Stimulated activated CD4-positive, alpha-beta T cell treated with anti-CD3 and anti-CD28 coated beads, Interleukin-4, amount 100 ng/mL, for 24 hours (primary cell): ENCODE results near the gene VWA7.

Experiments
- DNase-seq: peaks from one replicate; pipeline ENCODE4 v3.0.0-alpha.2; 2020

Gene VWA7

DNA sequence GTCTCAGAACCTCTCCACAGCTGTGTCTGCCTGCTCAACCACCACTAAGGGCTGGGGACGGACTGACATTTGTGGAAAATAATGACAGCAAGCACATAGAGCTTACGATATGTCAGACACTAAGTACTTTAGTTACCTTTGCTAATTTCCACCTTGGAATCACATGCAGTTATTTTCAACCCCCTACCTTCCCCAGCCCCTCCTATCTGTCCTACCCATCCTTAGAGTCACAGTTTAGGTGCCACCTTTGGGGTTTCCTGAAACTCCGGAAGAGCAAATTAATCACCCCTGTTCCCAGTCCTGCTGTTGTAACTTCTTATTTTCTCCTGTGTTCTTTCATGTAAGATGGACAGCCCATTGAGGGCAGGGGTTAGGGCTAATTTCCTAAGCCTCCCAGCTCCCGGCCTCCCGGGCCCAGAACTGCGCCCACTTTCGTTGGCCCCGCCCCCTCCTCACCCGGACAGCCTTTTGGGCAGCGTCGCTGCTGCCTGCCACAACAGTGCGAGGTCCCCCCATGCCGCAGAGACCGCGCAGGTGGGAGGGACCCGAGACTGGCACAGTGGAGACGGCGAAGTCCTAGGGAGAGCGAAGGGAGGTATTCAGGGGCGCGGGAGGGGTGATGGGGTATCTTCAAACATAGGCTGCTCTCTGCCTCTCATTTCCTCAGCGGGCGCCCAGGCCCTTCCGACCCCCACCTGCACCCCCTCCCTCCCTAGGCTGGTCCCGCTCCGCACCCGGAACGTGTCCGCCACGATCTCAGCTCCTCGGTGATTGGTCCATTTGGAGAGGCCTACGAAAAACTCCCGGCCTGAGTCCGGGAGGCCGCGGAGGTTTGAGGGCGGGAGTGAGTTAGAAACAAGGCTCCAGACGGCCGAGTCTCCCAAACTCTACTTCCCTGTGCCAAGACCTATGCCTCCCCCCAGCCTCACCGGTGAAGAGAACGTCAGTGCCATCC lies 49.1 kb downstream of the VWA7 start:
- no peak for DNase-seq

GRCh38 chr6:31727034-31727716 lies 50.0 kb downstream of the VWA7 start:
- no peak for DNase-seq

- no peak for DNase-seq
These were observed 51.4 kb downstream of the VWA7 start for GRCh38 chr6:31725502-31726350.

DNA sequence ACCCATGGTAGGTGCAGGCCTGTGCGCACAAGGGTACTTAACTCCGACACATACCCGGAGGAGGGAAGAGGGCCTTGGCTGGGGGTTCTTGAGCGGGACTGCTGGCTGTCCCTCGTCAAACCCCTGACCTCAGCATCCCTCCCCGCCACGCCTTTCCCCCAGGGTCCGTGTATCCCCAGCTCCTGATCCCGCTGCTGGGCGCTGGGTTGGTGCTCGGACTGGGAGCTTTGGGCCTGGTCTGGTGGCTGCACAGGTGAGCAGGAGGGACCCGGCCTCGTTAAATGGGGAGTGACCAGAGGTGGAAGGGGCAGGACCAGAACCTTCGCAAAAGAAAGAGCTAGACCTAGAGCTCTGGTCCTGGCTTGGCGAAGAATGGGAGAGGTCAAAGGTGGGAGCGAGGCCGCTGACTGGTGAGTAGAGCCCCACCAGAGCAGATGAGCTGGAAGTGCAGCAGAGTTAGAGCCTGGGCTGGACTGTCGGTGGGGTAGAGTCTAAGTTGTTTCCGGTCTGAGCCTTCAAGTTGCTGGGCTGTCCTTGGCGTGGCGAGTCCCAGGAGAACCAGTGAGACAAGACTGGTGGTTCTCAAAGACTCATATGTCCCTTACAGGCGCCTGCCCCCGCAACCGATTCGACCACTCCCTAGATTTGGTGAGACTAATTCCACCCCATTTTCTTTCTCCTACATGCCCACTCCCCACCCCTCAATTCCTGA lies 53.0 kb downstream of the VWA7 start:
- DNase-seq = no peak

DNA sequence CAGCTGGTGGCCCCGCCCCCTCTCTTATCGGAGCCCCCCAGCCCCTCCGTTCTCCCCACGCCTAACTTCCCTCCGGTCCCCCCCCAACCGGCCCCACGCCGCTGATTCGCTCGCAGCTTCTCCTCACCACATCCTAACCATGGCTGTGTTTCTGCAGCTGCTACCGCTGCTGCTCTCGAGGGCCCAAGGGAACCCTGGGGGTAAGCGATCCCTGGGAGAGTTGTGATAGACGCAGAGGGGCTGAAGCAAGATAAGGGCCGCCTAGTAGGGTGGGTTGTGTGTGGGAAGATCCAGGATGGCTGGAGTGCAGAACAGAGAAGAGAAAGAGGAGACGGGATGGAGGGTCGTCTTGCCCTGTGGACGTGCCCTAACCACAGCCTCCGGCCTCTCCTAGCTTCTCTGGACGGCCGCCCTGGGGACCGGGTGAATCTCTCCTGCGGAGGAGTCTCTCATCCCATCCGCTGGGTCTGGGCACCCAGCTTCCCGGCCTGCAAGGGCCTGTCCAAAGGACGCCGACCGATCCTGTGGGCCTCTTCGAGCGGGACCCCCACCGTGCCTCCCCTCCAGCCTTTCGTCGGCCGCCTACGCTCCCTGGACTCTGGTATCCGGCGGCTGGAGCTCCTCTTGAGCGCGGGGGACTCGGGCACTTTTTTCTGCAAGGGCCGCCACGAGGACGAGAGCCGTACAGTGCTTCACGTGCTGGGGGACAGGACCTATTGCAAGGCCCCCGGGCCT lies 53.7 kb downstream of the VWA7 start, which contains the start of gene MPIG6B:
Gene MPIG6B (plus strand): TSS at position 129 of the 735 bp plus-strand sequence. CDS start 11 bp downstream, at position 140.
- no peak for DNase-seq

DNA sequence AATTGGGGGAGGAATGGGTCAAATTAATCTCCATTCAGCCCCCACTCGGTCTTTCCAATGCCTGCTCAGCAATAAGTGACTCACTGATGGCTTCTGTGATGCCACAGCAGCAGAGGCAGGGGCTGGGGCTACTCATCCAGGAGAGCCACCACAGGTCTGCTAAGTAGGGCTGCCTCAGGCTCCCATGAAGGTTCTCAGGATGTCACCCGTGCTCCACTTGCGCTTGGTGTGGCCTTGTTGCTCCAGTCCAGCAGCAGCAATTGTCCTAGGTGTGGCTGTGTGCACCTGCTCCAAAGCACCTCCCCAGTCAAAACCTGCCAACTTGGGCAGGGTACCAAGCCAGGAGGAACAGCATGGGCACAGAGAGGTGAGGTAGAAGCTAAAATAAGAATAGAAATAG lies 55.0 kb downstream of the VWA7 start:
- DNase-seq = no peak

DNA sequence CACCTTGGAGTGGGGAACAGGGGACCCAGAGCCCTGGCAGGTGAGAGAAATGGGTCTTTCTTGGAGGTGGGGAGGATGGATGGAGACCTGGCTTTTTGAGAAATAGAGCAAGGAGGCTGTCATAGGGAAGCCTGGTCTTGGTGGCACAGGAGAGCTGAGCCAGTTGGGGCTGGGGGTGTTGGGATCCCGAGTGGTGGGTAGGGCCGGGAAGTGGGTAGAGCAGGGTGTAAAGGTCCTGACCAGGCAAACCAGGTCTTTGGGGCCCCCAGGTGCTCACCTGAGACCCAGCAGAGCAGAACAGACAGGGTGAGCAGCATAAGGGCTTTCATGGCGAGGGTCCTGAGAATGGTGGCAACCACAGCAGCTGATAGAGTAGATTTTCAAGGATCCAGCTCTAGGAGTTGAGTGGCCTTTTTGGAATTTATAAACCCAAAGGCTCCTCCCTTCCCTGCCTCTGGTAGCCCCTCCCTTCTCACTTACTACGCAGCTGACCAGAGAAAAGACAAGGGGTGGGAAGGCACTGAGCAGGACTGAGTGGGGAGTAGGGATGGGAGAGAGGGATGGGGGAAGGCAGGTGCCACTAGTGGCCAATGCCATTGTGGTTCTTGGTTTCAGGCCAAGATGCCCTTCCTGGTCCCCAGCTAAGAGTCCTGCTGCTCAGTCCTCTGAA lies 55.6 kb downstream of the VWA7 start, which contains the start of gene LY6G6C:
Gene LY6G6C (minus strand): TSS at position 396 of the 670 bp plus-strand sequence. CDS start 67 bp downstream, at position 329.
- DNase-seq = no peak

DNA sequence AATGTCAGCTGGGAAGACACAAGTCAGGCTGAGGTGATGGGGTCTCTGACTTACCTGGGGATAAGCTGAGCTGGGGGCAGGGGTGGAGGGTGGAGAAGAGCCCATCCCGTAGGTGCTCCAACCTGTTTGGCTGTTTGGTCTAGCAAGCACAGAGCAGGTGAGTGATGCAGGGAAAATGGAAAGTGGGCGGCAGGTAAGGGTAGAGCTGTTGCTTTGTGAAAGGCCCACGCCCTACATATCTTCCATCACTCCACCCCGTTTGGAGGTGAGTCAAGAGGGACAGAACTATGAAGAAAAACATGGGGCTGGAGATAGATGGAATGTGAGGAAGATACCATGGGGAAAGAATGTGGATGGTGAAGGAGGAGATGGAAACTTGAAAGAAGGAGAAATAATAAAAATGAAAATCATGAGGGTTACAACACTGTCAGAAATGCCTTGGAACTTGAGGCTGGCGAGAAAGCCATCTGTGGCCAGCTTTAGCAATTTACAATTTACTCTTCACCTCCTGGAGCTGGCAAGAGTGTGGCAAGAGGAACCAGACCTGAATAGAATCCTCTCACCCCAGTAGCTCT lies 56.8 kb downstream of the VWA7 start:
- DNase-seq = no peak

DNA sequence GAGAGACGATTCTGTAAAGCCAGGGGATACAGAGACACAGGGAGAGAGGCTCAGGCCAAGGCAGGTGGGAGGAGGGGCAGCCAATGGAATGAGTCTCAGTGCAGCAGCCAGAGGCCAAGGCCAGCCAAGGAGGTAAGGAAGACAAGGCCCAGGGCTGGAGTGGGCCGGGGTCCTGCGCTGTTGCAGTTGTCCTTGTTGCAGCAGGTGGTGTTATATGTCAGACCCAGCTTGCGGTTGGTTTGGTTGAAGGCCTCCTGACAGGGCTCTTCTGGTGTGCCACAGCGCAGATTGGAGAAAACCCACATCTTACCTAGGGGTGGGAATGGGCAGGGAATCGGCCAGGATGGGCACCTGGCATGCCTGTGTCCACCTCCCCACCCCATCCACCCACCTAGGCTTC lies 58.1 kb downstream of the VWA7 start:
- DNase-seq = no peak

DNA sequence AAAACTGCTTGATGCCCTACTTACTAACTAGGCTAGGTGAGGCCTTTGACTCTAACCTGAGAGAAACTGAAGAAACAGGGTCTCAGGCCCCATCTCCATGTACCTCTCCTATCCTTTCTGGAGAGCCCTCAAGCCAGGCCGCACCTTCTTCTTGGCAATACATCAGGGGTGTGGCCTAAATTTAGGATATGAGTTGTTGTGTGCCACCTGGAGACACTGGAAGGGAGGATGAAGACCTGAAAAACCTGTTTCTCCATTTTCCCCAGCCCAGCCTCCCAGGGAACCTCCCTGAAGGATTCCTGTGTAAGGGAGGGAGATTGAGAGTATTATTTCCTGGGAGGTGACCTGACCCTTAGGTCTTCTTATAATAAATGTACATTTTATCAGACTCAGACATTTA lies 58.9 kb downstream of the VWA7 start:
- no peak for DNase-seq

- DNase-seq = no peak
These were observed 59.5 kb downstream of the VWA7 start for GRCh38 chr6:31717499-31718222.
